T-helper 17 cell (primary cell): ENCODE measurements around the gene SEC16A. TPM values are rescaled to one million over a fixed set of nuclear protein-coding genes. Genes with fewer than 3 reads are reported as not detected.

ENCODE experiments used
- ATAC-seq: fragments of 150-1000 bp; cut with Tn5 transposase; 2 replicates; pipeline ENCODE4 v1.10.0; 2021; ENCODE audit warnings: mild to moderate bottlenecking, moderate library complexity
- DNase-seq, 3 donors: peaks; one replicate each; pipeline versions ENCODE4 v3.0.0 to v3.0.0-alpha.2; 2020 to 2021
- H3K9me3 ChIP-seq: one replicate; pipeline ENCODE4 v1.7.0; 2013; ENCODE audit warnings: low read length, mild to moderate bottlenecking; ENCODE audit not compliant: control insufficient read depth, poor library complexity, severe bottlenecking
- H3K27ac Mint-ChIP-seq: one replicate; pipeline ENCODE4 v1.8.0; 2022; ENCODE audit warnings: mild to moderate bottlenecking, moderate library complexity, mixed read lengths
- H3K27me3 Mint-ChIP-seq: one replicate; pipeline ENCODE4 v1.8.0; 2022; ENCODE audit warnings: mixed read lengths
- H3K36me3 Mint-ChIP-seq: one replicate; pipeline ENCODE4 v1.8.0; 2022; ENCODE audit warnings: low read depth, mixed read lengths
- H3K4me1 Mint-ChIP-seq: one replicate; pipeline ENCODE4 v1.8.0; 2022; ENCODE audit warnings: mild to moderate bottlenecking, mixed read lengths
- H3K4me3 Mint-ChIP-seq: one replicate; pipeline ENCODE4 v1.8.0; 2022; ENCODE audit warnings: mild to moderate bottlenecking, moderate library complexity, mixed read lengths
- total RNA-seq, 4 donors: library from RNA in 2 of 4; stranded (reverse) in 2 of 4; gene quantifications; one replicate each; pipeline ENCODE4 v1.2.3 and lab custom pipeline; 2022 to 2026

SEC16A gene
- total RNA-seq, 2 donors from 2014 or later = 71.7 to 74.7 TPM

GRCh38 chr9:136502940-136503550 lies 20.2 kb upstream of the SEC16A start:
- Mint-ChIP-seq H3K27me3 (no peaks in the 10 kb centered on the region), H3K36me3 (no peaks in the 10 kb centered on the region), H3K4me1 (no peaks in the 10 kb centered on the region), H3K4me3 (no peak overlapping the region), H3K27ac (peak overlapping the region; percentile 34)
- no peaks in the 10 kb centered on the region for H3K9me3 ChIP-seq
- no peak for ATAC-seq
- no peak for DNase-seq

GRCh38 chr9:136502196-136502595 lies 19.4 kb upstream of the SEC16A start:
- DNase-seq (no peak), ATAC-seq (no peak)
- H3K9me3 ChIP-seq = no peaks in the 10 kb centered on the region
- Mint-ChIP-seq H3K4me1 (no peaks in the 10 kb centered on the region), H3K27ac (no peak overlapping the region), H3K27me3 (no peaks in the 10 kb centered on the region), H3K36me3 (no peaks in the 10 kb centered on the region), H3K4me3 (no peak overlapping the region)

DNA sequence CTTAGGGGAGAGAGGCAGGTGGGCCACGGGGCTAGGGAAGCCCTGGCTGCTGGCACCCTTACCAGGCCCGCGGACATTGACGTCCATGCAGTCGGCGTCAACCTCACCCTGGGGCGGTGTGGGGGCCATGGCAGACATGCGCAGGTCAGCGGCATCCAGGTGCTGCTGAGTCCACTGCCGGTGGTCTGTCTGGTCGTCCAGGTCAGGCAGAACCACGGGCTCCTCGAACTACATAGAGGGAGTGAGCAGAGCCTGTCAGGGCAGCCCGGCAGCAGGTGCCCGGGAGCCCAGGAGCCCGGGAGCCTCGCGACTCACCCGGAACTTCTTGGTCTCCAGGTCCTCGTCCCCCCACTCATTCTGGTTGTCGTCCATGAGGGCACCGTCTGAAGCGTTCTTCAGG lies 18.8 kb upstream of the SEC16A start:
- H3K9me3 ChIP-seq = no peaks in the 10 kb centered on the region
- H3K4me1 Mint-ChIP-seq = no peaks in the 10 kb centered on the region
- H3K4me3 Mint-ChIP-seq = no peak overlapping the region
- DNase-seq (no peak), ATAC-seq (no peak)
- no peaks in the 10 kb centered on the region for H3K36me3 Mint-ChIP-seq
- H3K27ac Mint-ChIP-seq = no peak overlapping the region
- no peaks in the 10 kb centered on the region for H3K27me3 Mint-ChIP-seq

GRCh38 chr9:136499935-136500910 lies 17.4 kb upstream of the SEC16A start:
- H3K27ac Mint-ChIP-seq = no peak overlapping the region
- no peak for DNase-seq
- ATAC-seq = no peak
- no peak overlapping the region for H3K4me3 Mint-ChIP-seq
- no peaks in the 10 kb centered on the region for H3K9me3 ChIP-seq
- H3K27me3 Mint-ChIP-seq = no peaks in the 10 kb centered on the region
- peaks cover 2% of the 10 kb centered on the region for H3K4me1 Mint-ChIP-seq
- H3K36me3 Mint-ChIP-seq = no peaks in the 10 kb centered on the region

DNA sequence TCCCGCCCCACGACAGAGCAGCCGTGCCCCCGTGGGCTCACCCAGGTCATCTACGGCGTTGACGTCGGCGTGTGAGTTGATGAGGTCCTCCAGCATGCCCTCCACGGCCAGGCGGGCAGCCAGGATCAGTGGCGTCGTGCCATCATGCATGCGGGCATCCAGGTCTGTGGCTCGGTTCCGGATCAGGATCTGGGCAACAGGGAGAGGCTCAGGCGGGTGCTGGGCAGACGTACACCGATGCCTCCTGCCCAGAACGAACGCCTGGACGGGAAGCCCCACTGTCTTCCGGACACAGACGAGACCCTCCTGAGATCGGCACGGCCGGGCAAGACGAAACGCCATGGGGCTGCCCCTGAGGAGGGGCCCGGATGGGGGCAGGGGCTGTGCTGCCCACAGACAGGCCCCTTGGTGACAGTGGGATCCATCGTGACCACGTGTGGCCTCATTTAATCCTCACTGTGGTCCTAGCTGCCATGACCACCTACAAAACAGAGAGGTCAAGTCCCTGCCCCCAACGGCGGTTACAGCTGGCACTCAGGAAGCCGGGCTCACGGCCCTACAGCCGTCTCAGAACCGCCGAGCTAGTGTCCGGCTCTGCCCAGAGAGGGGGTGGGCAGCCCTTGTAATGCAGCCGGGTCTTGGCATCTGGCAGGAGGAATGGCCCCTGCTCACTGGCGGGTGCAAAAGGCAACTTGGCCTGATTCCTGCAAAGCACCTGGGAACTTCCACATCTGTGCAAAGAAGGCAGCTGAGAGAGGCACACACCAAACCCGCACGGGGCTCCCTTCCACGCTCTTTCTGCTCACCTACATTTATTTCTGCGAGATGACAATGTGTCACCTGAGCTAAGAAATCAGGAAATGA lies 16.5 kb upstream of the SEC16A start:
- no peaks in the 10 kb centered on the region for H3K27me3 Mint-ChIP-seq
- H3K4me1 Mint-ChIP-seq = peaks cover 2% of the 10 kb centered on the region

DNA sequence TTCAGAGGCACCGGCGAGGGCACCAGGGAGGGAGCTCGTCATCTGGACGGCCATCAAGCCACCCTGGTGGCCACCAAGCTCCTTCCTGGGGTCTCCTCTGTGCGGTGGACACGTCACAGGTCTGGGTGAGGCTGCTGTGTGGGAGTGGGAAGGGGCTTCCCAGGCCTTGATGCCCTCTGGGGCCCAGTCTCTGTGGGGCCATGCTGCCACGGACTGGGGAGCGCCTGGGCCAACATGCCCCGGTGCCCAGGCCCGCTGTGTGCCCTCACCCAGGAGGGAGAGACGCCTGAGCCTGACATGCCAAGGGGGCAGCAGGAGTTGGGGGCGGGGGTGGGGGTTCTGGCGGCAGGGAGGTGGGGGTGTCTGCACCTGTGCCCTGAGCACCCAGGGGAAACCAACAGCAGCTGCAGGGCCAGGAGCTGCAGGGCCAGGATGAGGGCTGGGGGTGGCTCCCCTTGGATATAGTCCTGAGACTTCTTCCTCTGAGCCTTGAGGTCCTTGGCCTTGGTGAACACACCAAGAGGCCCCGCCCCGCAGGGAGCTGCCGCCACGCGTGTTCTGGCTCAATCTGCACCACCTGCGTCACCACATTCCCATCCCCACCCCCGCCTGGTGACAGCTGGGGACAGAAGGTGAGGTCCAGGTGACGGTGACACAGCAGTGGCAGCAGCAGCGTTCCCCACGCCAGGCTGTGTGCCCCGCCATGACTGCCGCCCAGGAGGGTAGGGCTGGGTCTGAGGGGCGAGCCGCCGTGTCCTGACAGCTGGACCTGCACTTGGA lies 15.3 kb upstream of the SEC16A start:
- H3K9me3 ChIP-seq = no peaks in the 10 kb centered on the region
- H3K36me3 Mint-ChIP-seq = no peaks in the 10 kb centered on the region
- H3K4me1 Mint-ChIP-seq = peaks cover 2% of the 10 kb centered on the region
- ATAC-seq = no peak
- no peak overlapping the region for H3K27ac Mint-ChIP-seq
- no peaks in the 10 kb centered on the region for H3K27me3 Mint-ChIP-seq
- no peak overlapping the region for H3K4me3 Mint-ChIP-seq
- no peak for DNase-seq

More for the DNA sequence above, 16.5 kb upstream of the SEC16A start:
- Mint-ChIP-seq H3K27ac (no peak overlapping the region), H3K4me3 (no peak overlapping the region), H3K36me3 (no peaks in the 10 kb centered on the region)
- ATAC-seq = no peak
- H3K9me3 ChIP-seq = no peaks in the 10 kb centered on the region
- DNase-seq = no peak

DNA sequence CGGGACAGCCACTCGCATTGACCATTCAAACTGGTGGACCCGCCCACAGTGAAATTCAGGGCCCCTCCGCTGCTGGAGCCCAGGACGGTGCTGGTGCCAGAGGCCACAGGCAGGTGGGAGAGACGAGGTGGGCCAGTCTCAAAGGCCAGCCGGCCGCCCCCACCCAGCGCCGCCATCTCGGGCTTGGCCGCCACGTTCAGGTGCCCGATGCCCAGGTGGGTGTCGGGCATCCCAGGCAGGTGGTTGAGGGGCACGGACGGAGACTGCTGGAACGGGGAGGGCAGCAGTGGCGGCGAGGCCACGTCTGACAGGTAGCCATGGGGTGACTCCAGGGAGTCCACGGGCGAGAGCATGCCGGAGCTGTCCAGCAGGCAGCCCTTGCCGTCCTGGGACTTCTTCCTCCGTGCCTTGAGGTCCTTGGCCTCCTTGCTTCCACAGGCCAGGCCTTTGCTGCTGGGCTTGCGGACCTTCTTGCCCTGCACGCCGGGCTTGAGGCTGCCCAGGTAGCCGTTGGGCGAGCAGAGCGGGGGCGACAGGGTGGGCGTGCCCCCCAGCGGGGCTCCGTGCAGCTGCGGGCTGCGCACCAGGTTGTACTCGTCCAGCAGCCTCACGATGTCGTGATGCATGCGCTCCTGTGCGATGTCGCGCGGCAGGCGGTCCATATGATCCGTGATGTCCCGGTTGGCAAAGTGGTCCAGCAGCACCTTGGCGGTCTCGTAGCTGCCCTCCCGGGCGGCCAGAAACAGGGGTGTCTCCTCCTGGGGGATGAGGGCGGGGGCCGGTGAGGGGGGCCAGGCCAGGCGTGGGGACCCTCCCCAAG lies 14.2 kb upstream of the SEC16A start:
- H3K4me3 Mint-ChIP-seq = no peak overlapping the region
- H3K9me3 ChIP-seq = no peaks in the 10 kb centered on the region
- ATAC-seq = no peak
- no peaks in the 10 kb centered on the region for H3K27me3 Mint-ChIP-seq
- no peak overlapping the region for H3K27ac Mint-ChIP-seq
- no peaks in the 10 kb centered on the region for H3K36me3 Mint-ChIP-seq
- DNase-seq = no peak
- H3K4me1 Mint-ChIP-seq = peaks cover 2% of the 10 kb centered on the region

DNA sequence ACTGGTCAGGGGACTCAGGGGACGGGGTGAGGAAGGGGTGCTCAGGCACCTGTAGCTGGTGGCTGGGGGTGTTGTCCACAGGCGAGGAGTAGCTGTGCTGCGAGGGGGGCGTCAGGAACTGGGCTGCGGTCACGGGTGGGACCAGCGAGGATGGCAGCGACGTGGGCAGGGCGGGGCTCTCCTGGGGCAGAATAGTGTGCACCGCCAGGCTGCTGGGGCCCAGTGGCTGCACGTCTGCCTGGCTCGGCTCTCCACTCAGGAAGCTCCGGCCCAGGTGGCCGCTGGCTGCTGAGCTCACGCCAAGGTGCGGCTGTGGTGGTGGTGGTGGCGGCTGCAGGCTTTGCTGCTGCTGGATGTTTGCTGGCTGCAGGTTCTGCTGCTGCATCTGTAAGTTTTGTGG lies 13.3 kb upstream of the SEC16A start:
- Mint-ChIP-seq H3K27ac (peak overlapping the region; percentile 16), H3K4me3 (no peak overlapping the region), H3K4me1 (peaks cover 2% of the 10 kb centered on the region), H3K36me3 (no peaks in the 10 kb centered on the region), H3K27me3 (no peaks in the 10 kb centered on the region)
- ATAC-seq (no peak), DNase-seq (no peak)
- no peaks in the 10 kb centered on the region for H3K9me3 ChIP-seq

- DNase-seq = no peak
- peaks cover 2% of the 10 kb centered on the region for H3K4me1 Mint-ChIP-seq
- ATAC-seq = no peak
- H3K27ac Mint-ChIP-seq = no peak overlapping the region
- no peaks in the 10 kb centered on the region for H3K36me3 Mint-ChIP-seq
- no peaks in the 10 kb centered on the region for H3K9me3 ChIP-seq
- no peak overlapping the region for H3K4me3 Mint-ChIP-seq
- H3K27me3 Mint-ChIP-seq = no peaks in the 10 kb centered on the region
These were observed 12.5 kb upstream of the SEC16A start for GRCh38 chr9:136495238-136495800.

- Mint-ChIP-seq H3K4me1 (peaks cover 3% of the 10 kb centered on the region), H3K4me3 (no peak overlapping the region), H3K27me3 (no peaks in the 10 kb centered on the region), H3K27ac (no peak overlapping the region), H3K36me3 (no peaks in the 10 kb centered on the region)
- DNase-seq (no peak), ATAC-seq (no peak)
- no peaks in the 10 kb centered on the region for H3K9me3 ChIP-seq
These were observed 11.8 kb upstream of the SEC16A start for GRCh38 chr9:136494531-136495215.

DNA sequence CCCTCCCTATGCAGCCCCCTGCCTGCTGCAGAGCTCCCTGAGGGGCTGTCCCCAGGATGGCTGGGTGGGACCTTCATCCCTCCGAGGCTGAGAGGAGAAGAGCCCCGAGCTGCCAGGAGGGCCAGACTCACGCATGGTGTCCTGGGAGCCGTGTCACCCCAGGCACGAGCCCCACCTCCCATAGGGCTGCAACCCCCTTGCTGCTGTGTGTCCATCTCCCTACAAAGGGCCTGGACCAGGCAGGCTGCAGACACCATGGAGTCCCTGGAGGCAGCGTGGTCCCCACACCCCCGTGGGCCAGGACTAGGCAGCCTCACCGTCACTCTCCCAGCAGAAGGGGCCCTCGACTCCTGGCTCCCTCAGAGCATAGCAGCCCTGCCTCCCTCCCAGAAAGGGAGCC lies 11.2 kb upstream of the SEC16A start:
- H3K4me1 Mint-ChIP-seq = peaks cover 4% of the 10 kb centered on the region
- H3K4me3 Mint-ChIP-seq = no peak overlapping the region
- H3K27ac Mint-ChIP-seq = peak overlapping the region; percentile 4
- H3K27me3 Mint-ChIP-seq = no peaks in the 10 kb centered on the region
- ATAC-seq (no peak), DNase-seq (no peak)
- H3K36me3 Mint-ChIP-seq = no peaks in the 10 kb centered on the region
- no peaks in the 10 kb centered on the region for H3K9me3 ChIP-seq
